Measurements from ENCODE around the gene HINT3.
"Not testable (repeated sequence)": the region's sequence is repeated elsewhere in the genome, so short reads cannot be mapped to it uniquely, and the experiment has no call there.

Gene HINT3

GRCh38 chr6:126002755-126003679, 46.4 kb downstream of the HINT3 start:
- no peak for DNase-seq (ENCODE audit: low read depth, low spot score)

GRCh38 chr6:126007800-126008199, 51.2 kb downstream of the HINT3 start:
- no peak for DNase-seq (ENCODE audit: low read depth, low spot score)

- DNase-seq (ENCODE audit: low read depth, low spot score) = no peak
These were observed 53.5 kb downstream of the HINT3 start for GRCh38 chr6:126010040-126010439.

- DNase-seq (ENCODE audit: low read depth, low spot score) = no peak
These were observed 59.3 kb downstream of the HINT3 start for GRCh38 chr6:126015863-126016262.

- DNase-seq (ENCODE audit: low read depth, low spot score) = no peak
These were observed 60.0 kb downstream of the HINT3 start for GRCh38 chr6:126016591-126016990.

- no peak for DNase-seq (ENCODE audit: low read depth, low spot score)
These were observed 61.1 kb downstream of the HINT3 start for GRCh38 chr6:126017668-126018067.

- no peak for DNase-seq (ENCODE audit: low read depth, low spot score)
These were observed 63.9 kb downstream of the HINT3 start for GRCh38 chr6:126020305-126021050.

GRCh38 chr6:126023474-126023873, 66.9 kb downstream of the HINT3 start:
- not testable (repeated sequence) for DNase-seq (ENCODE audit: low read depth, low spot score)

GRCh38 chr6:126026001-126026400, 69.4 kb downstream of the HINT3 start:
- no peak for DNase-seq (ENCODE audit: low read depth, low spot score)

- no peak for DNase-seq (ENCODE audit: low read depth, low spot score)
These were observed 71.0 kb downstream of the HINT3 start for GRCh38 chr6:126027601-126028000.
